Measurements from ENCODE around the gene MTR. TPM values are rescaled to one million over a fixed set of nuclear protein-coding genes. Genes with fewer than 3 reads are reported as not detected.

Gene MTR
- total and polyA plus RNA-seq, 4 donors, result 2.5 to 19.0 (median 8.6) TPM

DNA sequence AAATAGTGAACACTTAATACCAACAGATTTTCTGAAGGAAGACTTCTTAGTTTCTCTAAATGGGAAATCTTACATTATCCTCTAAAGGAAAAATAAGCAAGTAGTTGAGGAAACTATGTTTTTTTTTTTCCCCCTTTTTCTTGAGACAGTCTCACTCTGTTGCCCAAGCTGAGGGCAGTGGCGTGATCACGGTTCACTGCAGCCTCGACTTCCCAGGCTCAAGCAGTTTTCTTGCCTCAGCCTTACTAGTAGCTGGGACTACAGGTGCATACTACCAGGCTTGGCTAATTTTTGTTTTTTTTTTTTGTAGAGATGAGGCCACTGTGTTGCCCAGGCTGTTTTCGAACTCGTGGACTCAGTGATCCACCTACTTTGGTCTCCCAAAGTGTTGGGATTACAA is 3.9 kb downstream of the MTR start:
- no peak overlapping the region for H3K9ac ChIP-seq (ENCODE audit: low read depth in 1 of 2, low read length in 2 of 2)
- 97% methylated on average over 5 of the region's 5 CpGs for WGBS
- no peak for TF ChIP-seq HNF4G (IDR thresholded peaks at IDR 0.05)
- no peak for TF ChIP-seq TAF1 (conservative IDR thresholded peaks at IDR 0.05)
- TF ChIP-seq, protein P1, sequence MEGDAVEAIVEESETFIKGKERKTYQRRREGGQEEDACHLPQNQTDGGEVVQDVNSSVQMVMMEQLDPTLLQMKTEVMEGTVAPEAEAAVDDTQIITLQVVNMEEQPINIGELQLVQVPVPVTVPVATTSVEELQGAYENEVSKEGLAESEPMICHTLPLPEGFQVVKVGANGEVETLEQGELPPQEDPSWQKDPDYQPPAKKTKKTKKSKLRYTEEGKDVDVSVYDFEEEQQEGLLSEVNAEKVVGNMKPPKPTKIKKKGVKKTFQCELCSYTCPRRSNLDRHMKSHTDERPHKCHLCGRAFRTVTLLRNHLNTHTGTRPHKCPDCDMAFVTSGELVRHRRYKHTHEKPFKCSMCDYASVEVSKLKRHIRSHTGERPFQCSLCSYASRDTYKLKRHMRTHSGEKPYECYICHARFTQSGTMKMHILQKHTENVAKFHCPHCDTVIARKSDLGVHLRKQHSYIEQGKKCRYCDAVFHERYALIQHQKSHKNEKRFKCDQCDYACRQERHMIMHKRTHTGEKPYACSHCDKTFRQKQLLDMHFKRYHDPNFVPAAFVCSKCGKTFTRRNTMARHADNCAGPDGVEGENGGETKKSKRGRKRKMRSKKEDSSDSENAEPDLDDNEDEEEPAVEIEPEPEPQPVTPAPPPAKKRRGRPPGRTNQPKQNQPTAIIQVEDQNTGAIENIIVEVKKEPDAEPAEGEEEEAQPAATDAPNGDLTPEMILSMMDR (IDR thresholded peaks at IDR 0.05; ENCODE audit: low read depth, low read length, missing input control), result no peak
- no peak for TF ChIP-seq FOXA1 (IDR thresholded peaks at IDR 0.05)
- TF ChIP-seq, protein P2, sequence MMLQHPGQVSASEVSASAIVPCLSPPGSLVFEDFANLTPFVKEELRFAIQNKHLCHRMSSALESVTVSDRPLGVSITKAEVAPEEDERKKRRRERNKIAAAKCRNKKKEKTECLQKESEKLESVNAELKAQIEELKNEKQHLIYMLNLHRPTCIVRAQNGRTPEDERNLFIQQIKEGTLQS (IDR thresholded peaks at IDR 0.05), result no peak
- no peak for TF ChIP-seq RAD21 (IDR thresholded peaks at IDR 0.05)
- TF ChIP-seq NR2F2 (IDR thresholded peaks at IDR 0.05), result no peak
- TF ChIP-seq, protein P3, sequence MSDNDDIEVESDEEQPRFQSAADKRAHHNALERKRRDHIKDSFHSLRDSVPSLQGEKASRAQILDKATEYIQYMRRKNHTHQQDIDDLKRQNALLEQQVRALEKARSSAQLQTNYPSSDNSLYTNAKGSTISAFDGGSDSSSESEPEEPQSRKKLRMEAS (IDR thresholded peaks at IDR 0.05), result no peak
- TF ChIP-seq, protein P4, sequence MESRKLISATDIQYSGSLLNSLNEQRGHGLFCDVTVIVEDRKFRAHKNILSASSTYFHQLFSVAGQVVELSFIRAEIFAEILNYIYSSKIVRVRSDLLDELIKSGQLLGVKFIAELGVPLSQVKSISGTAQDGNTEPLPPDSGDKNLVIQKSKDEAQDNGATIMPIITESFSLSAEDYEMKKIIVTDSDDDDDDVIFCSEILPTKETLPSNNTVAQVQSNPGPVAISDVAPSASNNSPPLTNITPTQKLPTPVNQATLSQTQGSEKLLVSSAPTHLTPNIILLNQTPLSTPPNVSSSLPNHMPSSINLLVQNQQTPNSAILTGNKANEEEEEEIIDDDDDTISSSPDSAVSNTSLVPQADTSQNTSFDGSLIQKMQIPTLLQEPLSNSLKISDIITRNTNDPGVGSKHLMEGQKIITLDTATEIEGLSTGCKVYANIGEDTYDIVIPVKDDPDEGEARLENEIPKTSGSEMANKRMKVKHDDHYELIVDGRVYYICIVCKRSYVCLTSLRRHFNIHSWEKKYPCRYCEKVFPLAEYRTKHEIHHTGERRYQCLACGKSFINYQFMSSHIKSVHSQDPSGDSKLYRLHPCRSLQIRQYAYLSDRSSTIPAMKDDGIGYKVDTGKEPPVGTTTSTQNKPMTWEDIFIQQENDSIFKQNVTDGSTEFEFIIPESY (IDR thresholded peaks at IDR 0.05), result no peak
- no peak for TF ChIP-seq EGR1 (IDR thresholded peaks at IDR 0.05; ENCODE audit: low read depth in 2 of 2)
- no peak for TF ChIP-seq YY1 (IDR thresholded peaks at IDR 0.05)
- no peak for TF ChIP-seq SP1 (IDR thresholded peaks at IDR 0.05)
- TF ChIP-seq HNF4A (conservative IDR thresholded peaks at IDR 0.05), result no peak
- TF ChIP-seq GABPA (IDR thresholded peaks at IDR 0.05 in 1 of 2, conservative IDR thresholded peaks at IDR 0.05 in 1 of 2), result no peak
- TF ChIP-seq RXRA (IDR thresholded peaks at IDR 0.05), result no peak
- TF ChIP-seq JUND (IDR thresholded peaks at IDR 0.05), result no peak
- TF ChIP-seq FOXA2 (IDR thresholded peaks at IDR 0.05), result no peak
- H3K36me3 ChIP-seq (ENCODE audit: control insufficient read depth in 4 of 4, insufficient read depth in 3 of 4, low read depth in 1 of 4, low read length in 3 of 4), result peaks cover 0 to 5% (median 3%) of the 10 kb centered on the region in 4 donors
- H3K9me3 ChIP-seq (ENCODE audit: control insufficient read depth in 4 of 4, low read length in 3 of 4), result no peaks in the 10 kb centered on the region
- DNase-seq (ENCODE audit: low spot score), result no peak
- no peak overlapping the region for H3K27ac ChIP-seq (ENCODE audit: low read depth in 1 of 2, low read length in 2 of 2)
- no peak overlapping the region for H3K4me3 ChIP-seq (ENCODE audit: low read depth in 1 of 3, low read length in 3 of 3)
- no peaks in the 10 kb centered on the region for H3K27me3 ChIP-seq (ENCODE audit: control insufficient read depth in 4 of 4, insufficient read depth in 4 of 4, low read length in 3 of 4)
- peaks cover 0 to 15% (median 6%) of the 10 kb centered on the region in 4 donors for H3K4me1 ChIP-seq (ENCODE audit: control insufficient read depth in 4 of 4, insufficient read depth in 4 of 4, low read length in 3 of 4)

DNA sequence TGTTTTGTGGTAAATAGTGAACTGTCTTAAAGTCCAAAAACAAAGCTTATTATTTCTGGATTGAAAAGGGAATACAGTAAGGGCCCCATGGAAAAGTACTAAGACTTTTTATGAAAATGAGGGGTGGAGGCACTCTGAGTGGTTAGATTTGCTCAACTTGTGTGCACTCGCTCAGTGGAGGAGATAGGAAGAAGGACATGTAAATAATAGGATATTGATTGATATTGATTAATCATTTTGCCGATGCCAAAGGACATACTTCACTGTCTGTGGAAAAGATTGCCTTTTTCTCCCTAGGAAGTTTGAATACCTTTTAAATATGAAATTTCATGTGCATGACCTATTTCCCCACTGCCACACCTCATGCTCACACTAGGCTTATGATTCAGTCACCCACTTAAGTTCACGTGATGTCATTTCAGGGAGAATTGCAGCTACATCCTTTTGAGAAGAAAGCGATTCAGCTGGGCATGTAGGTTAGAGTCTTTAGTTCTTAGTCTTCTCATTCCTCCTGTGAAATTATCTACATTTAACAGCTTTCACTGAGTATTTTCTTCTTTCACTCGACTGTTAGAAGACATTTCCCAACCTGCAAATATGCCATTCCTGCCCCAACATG is 5.0 kb downstream of the MTR start:
- Histone ChIP-seq H3K4me1 (ENCODE audit: control insufficient read depth in 4 of 4, insufficient read depth in 4 of 4, low read length in 3 of 4) (peaks cover 0 to 15% (median 4%) of the 10 kb centered on the region in 4 donors), H3K4me3 (ENCODE audit: low read depth in 1 of 3, low read length in 3 of 3) (no peak overlapping the region), H3K9me3 (ENCODE audit: control insufficient read depth in 4 of 4, low read length in 3 of 4) (no peaks in the 10 kb centered on the region), H3K27ac (ENCODE audit: low read depth in 1 of 2, low read length in 2 of 2) (no peak overlapping the region), H3K36me3 (ENCODE audit: control insufficient read depth in 4 of 4, insufficient read depth in 3 of 4, low read depth in 1 of 4, low read length in 3 of 4) (peaks cover 0 to 6% (median 4%) of the 10 kb centered on the region in 4 donors), H3K9ac (ENCODE audit: low read depth in 1 of 2, low read length in 2 of 2) (no peak overlapping the region), H3K27me3 (ENCODE audit: control insufficient read depth in 4 of 4, insufficient read depth in 4 of 4, low read length in 3 of 4) (no peaks in the 10 kb centered on the region)
- no peak for DNase-seq (ENCODE audit: low spot score)
- TF ChIP-seq GABPA (IDR thresholded peaks at IDR 0.05 in 1 of 2, conservative IDR thresholded peaks at IDR 0.05 in 1 of 2), result no peak
- no peak for TF ChIP-seq SP1 (IDR thresholded peaks at IDR 0.05)
- TF ChIP-seq FOXA2 (IDR thresholded peaks at IDR 0.05), result no peak
- TF ChIP-seq HNF4G (IDR thresholded peaks at IDR 0.05), result no peak
- TF ChIP-seq, protein P1 (IDR thresholded peaks at IDR 0.05; ENCODE audit: low read depth, low read length, missing input control), result no peak
- WGBS, result 68% methylated on average over 5 of the region's 5 CpGs
